ENCODE results near the gene SLC47A1.
A peak's percentile ranks its signal among the peaks of the same experiment; 100 is the strongest.
"Not testable (repeated sequence)": the region's sequence is repeated elsewhere in the genome, so short reads cannot be mapped to it uniquely, and the experiment has no call there.

Gene SLC47A1

GRCh38 chr17:19523690-19524089 lies 10.0 kb upstream of the SLC47A1 start:
- TF ChIP-seq CTCF (IDR thresholded peaks at IDR 0.05; ENCODE audit: poor library complexity, severe bottlenecking): no peak
- Histone ChIP-seq H3K4me1 (ENCODE audit: insufficient read depth, poor library complexity, severe bottlenecking) (no peaks in the 10 kb centered on the region), H3K36me3 (ENCODE audit: low read depth) (no peaks in the 10 kb centered on the region), H3K27ac (ENCODE audit: poor library complexity, severe bottlenecking) (no peak overlapping the region), H3K4me3 (ENCODE audit: severe bottlenecking) (no peak overlapping the region), H3K9me3 (ENCODE audit: severe bottlenecking) (no peaks in the 10 kb centered on the region), H3K27me3 (ENCODE audit: insufficient read depth, poor library complexity, severe bottlenecking) (no peaks in the 10 kb centered on the region)
- ATAC-seq (ENCODE audit: low read depth) (no peak), DNase-seq (ENCODE audit: low spot score) (no peak)

- H3K27me3 ChIP-seq (ENCODE audit: insufficient read depth, poor library complexity, severe bottlenecking); H3K9me3 ChIP-seq (ENCODE audit: severe bottlenecking); H3K4me1 ChIP-seq (ENCODE audit: insufficient read depth, poor library complexity, severe bottlenecking); ATAC-seq (ENCODE audit: low read depth); H3K27ac ChIP-seq (ENCODE audit: poor library complexity, severe bottlenecking); DNase-seq (ENCODE audit: low spot score); H3K4me3 ChIP-seq (ENCODE audit: severe bottlenecking); H3K36me3 ChIP-seq (ENCODE audit: low read depth): not testable (repeated sequence)
Measured at GRCh38 chr17:19526950-19527349, 6.7 kb upstream of the SLC47A1 start.

- no peaks in the 10 kb centered on the region for H3K4me1 ChIP-seq (ENCODE audit: insufficient read depth, poor library complexity, severe bottlenecking)
Measured at GRCh38 chr17:19531780-19532501, 1.7 kb upstream of the SLC47A1 start.

GRCh38 chr17:19533036-19533717 lies 477 bp upstream of the SLC47A1 start:
- peak overlapping the region; percentile 40 for H3K4me3 ChIP-seq (ENCODE audit: severe bottlenecking)
- no peaks in the 10 kb centered on the region for H3K36me3 ChIP-seq (ENCODE audit: low read depth)
- TF ChIP-seq CTCF (IDR thresholded peaks at IDR 0.05; ENCODE audit: poor library complexity, severe bottlenecking): no peak
- H3K9me3 ChIP-seq (ENCODE audit: severe bottlenecking): no peaks in the 10 kb centered on the region
- H3K27ac ChIP-seq (ENCODE audit: poor library complexity, severe bottlenecking): no peak overlapping the region
- no peaks in the 10 kb centered on the region for H3K4me1 ChIP-seq (ENCODE audit: insufficient read depth, poor library complexity, severe bottlenecking)
- ATAC-seq (ENCODE audit: low read depth) (no peak; the same call in 2 of the 3 replicates), DNase-seq (ENCODE audit: low spot score) (no peak)
- H3K27me3 ChIP-seq (ENCODE audit: insufficient read depth, poor library complexity, severe bottlenecking): peaks cover 11% of the 10 kb centered on the region

More at GRCh38 chr17:19531780-19532501, 1.7 kb upstream of the SLC47A1 start:
- ATAC-seq (ENCODE audit: low read depth) (no peak), DNase-seq (ENCODE audit: low spot score) (no peak)
- Histone ChIP-seq H3K36me3 (ENCODE audit: low read depth) (no peaks in the 10 kb centered on the region), H3K9me3 (ENCODE audit: severe bottlenecking) (no peaks in the 10 kb centered on the region), H3K4me3 (ENCODE audit: severe bottlenecking) (no peak overlapping the region), H3K27ac (ENCODE audit: poor library complexity, severe bottlenecking) (no peak overlapping the region), H3K27me3 (ENCODE audit: insufficient read depth, poor library complexity, severe bottlenecking) (peaks cover 11% of the 10 kb centered on the region)
- TF ChIP-seq CTCF (IDR thresholded peaks at IDR 0.05; ENCODE audit: poor library complexity, severe bottlenecking): no peak

GRCh38 chr17:19534562-19535149 lies 1.0 kb downstream of the SLC47A1 start:
- no peak for ATAC-seq (ENCODE audit: low read depth)
- H3K27ac ChIP-seq (ENCODE audit: poor library complexity, severe bottlenecking): no peak overlapping the region
- no peaks in the 10 kb centered on the region for H3K4me1 ChIP-seq (ENCODE audit: insufficient read depth, poor library complexity, severe bottlenecking)
- TF ChIP-seq CTCF (IDR thresholded peaks at IDR 0.05; ENCODE audit: poor library complexity, severe bottlenecking): no peak
- no peak for DNase-seq (ENCODE audit: low spot score)
- H3K4me3 ChIP-seq (ENCODE audit: severe bottlenecking): peak overlapping the region; percentile 40
- H3K36me3 ChIP-seq (ENCODE audit: low read depth): no peaks in the 10 kb centered on the region
- H3K27me3 ChIP-seq (ENCODE audit: insufficient read depth, poor library complexity, severe bottlenecking): peaks cover 11% of the 10 kb centered on the region
- H3K9me3 ChIP-seq (ENCODE audit: severe bottlenecking): no peaks in the 10 kb centered on the region

Data from RWPE2 (cell line).